Ishikawa (cell line): ENCODE results near the gene MELTF.

Experiments
- EGR1 ChIP-seq: IDR thresholded peaks from 2 replicates; pipeline ENCODE4 v1.6.1; 2012
- EP300 ChIP-seq: IDR thresholded peaks from 2 replicates; pipeline ENCODE4 v1.6.1; 2012; ENCODE audit warnings: borderline replicate concordance
- MAX ChIP-seq: IDR thresholded peaks from 2 replicates; pipeline ENCODE4 v1.6.1; 2012
- NFIC ChIP-seq: IDR thresholded peaks from 2 replicates; pipeline ENCODE4 v1.6.1; 2012
- USF1 ChIP-seq: IDR thresholded peaks from 2 replicates; pipeline ENCODE4 v1.6.1; 2012

DNA sequence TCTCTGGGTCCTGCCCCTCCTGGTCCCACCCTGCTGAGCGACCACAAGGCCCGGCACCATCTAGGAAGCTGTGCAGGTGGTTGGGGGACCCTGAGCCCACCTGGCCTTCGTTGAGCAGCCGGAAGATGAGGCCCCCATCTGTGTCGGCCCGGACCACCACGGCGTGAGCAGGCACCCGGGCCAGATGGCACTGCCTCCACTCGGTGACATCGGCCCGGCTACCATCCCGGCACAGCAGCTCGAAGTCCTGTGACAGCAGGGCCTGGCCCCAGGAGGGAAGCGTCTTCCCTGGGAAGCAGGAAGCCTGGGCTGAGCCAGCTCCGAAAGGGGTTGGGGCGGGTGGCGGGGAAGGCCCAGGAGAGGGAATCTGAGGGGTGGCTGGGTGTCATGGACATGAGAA, 12.6 kb downstream of the MELTF start:
- TF ChIP-seq EGR1 (no peak), USF1 (no peak), NFIC (no peak), EP300 (no peak), MAX (no peak)
